H7 (cell line): ENCODE measurements around the gene KIF14. TPM values are rescaled to one million over a fixed set of nuclear protein-coding genes. Genes with fewer than 3 reads are reported as not detected.
A peak's percentile ranks its signal among the peaks of the same experiment; 100 is the strongest.
"Not testable (repeated sequence)": the region's sequence is repeated elsewhere in the genome, so short reads cannot be mapped to it uniquely, and the experiment has no call there.

Source experiments
- DNase-seq: peaks from one replicate; pipeline ENCODE4 v3.0.0; 2012
- H3K27me3 ChIP-seq: 2 replicates; pipeline ENCODE4 v1.6.0; 2011; ENCODE audit warnings: mild to moderate bottlenecking, low read length; ENCODE audit not compliant: control insufficient read depth, insufficient read depth
- H3K36me3 ChIP-seq: replicated peaks from 2 replicates; pipeline ENCODE4 v1.5.1; 2011; ENCODE audit warnings: low read length; ENCODE audit not compliant: control insufficient read depth, insufficient read depth
- H3K4me3 ChIP-seq: 2 replicates; pipeline ENCODE4 v1.5.1; 2011; ENCODE audit warnings: low read depth, mild to moderate bottlenecking, control low read depth, low read length, moderate library complexity; ENCODE audit not compliant: insufficient read depth
- total RNA-seq: library from RNA; depleted of rRNA; stranded (reverse); fragments of >200 nt; shearing (Covaris generic); gene quantifications from 2 replicates; pipeline ENCODE4 v1.2.3, GENCODE V29; 2014

The KIF14 gene
- total RNA-seq, 1 experiment from 2014 or later: 16.3 TPM

DNA sequence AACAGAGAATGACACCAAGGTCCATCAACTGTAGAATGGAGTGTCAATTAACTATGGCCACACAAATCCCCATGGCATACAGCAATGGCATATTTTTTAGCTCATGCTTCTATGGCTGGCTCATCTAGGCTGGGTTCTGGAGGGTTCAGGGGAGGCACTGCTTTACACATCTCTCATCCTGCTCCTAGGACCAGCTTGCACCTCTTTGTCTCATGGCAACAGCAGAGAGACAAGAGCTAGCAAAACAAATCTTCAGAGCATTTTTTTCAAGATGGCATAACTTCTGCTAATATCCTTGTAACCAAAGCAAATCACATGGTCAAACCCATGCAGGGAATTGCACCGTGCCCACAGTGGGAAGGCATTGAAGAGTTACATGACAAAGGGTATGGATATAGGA, 82.4 kb downstream of the KIF14 start:
- H3K4me3 ChIP-seq: no peak overlapping the region
- no peaks in the 10 kb centered on the region for H3K36me3 ChIP-seq
- no peaks in the 10 kb centered on the region for H3K27me3 ChIP-seq
- no peak for DNase-seq

DNA sequence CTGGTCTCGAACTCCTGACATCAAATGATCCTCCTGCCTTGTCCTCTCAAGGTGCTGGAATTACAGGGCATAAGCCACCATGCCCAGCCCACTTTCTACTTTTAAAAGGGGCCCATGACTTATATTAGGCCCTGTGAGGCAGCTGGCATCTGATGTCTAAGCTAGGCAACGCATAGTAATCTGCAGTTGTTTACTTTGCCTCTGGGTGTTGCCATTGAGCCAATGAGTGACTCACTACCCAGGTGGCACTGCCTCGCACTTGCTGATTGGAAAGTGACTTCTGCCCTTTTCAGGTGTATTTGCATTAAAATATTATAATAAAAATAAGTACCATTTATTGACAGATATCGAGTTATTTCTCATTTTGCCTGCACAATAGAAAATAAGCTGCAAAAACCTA, 84.9 kb downstream of the KIF14 start:
- H3K36me3 ChIP-seq: no peaks in the 10 kb centered on the region
- DNase-seq: peak; percentile 50

DNA sequence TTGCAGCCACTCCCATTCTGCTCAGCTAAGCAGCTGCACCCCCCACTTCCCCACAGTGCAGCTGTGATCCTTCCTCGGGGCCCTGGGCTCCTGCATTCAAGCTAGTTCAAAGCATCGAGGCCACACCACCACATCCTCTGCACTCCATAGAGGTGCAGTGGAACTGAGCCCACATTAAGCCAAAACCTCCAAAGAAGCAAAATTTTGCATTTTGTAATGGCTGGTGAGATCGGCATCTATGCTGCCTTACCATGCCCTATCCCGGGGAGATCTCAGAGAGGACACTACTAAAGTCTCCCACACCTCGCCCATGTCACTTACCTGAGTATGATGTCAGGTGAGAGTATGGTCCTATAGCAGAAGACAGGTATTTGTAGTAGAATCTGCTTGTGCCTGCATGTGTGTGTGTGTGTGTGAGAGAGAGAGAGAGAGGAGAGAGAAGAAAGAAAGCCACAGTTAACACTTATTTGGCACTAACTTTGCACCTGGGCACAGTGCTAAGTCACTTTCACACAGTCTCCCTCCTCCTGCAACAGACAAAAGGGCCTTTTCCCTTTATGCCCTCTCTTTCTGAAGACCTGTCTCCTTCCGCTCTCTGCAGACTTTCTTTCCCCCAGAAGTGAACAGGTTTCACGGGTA, 89.8 kb downstream of the KIF14 start:
- DNase-seq: no peak
- Histone ChIP-seq H3K4me3 (no peak overlapping the region), H3K36me3 (no peaks in the 10 kb centered on the region), H3K27me3 (no peaks in the 10 kb centered on the region)

More for the DNA sequence above, 84.9 kb downstream of the KIF14 start:
- H3K4me3 ChIP-seq: no peak overlapping the region
- no peaks in the 10 kb centered on the region for H3K27me3 ChIP-seq

DNA sequence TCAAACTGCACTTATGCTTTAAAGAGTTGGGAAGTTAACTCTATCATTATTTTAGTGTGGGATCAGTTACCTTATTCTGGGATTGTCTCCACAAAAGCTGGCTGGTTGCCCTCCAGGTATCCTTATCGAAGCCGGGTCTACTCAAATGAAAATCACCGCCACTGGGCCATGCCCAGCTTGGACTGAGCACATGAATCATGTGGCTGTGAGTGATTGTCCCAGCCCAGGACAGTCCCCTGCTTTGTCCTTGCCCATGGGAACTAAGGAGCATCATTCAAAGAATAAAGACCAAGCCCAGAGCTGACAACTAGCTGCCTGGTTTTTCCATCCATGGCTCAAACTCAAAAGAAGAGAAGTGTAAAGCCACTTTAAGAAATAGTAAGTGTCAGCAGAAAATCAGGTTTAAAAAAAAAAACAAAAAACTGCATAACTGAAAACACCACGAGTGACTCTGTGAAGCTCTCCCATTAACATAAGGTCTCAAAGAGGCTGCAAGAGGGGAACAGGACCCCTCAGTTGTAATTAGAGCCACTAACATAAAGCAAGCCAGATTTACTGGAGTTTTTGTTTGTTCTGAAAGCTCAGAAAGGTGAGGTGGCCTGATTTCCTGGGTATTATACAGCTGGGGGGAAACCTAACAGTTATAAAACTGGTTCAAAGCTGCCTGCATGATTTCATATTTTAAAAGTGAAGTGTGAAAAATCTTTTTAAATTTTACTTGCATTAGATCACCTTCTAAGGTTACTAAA, 91.5 kb downstream of the KIF14 start:
- Histone ChIP-seq H3K36me3 (no peaks in the 10 kb centered on the region), H3K27me3 (no peaks in the 10 kb centered on the region), H3K4me3 (no peak overlapping the region)
- DNase-seq: no peak

GRCh38 chr1:200527670-200528069, 92.9 kb downstream of the KIF14 start:
- DNase-seq: no peak
- Histone ChIP-seq H3K4me3 (no peak overlapping the region), H3K36me3 (no peaks in the 10 kb centered on the region), H3K27me3 (no peaks in the 10 kb centered on the region)

- Histone ChIP-seq H3K36me3 (no peaks in the 10 kb centered on the region), H3K4me3 (no peak overlapping the region), H3K27me3 (no peaks in the 10 kb centered on the region)
- no peak for DNase-seq
These were observed 93.6 kb downstream of the KIF14 start for GRCh38 chr1:200526709-200527612.

DNA sequence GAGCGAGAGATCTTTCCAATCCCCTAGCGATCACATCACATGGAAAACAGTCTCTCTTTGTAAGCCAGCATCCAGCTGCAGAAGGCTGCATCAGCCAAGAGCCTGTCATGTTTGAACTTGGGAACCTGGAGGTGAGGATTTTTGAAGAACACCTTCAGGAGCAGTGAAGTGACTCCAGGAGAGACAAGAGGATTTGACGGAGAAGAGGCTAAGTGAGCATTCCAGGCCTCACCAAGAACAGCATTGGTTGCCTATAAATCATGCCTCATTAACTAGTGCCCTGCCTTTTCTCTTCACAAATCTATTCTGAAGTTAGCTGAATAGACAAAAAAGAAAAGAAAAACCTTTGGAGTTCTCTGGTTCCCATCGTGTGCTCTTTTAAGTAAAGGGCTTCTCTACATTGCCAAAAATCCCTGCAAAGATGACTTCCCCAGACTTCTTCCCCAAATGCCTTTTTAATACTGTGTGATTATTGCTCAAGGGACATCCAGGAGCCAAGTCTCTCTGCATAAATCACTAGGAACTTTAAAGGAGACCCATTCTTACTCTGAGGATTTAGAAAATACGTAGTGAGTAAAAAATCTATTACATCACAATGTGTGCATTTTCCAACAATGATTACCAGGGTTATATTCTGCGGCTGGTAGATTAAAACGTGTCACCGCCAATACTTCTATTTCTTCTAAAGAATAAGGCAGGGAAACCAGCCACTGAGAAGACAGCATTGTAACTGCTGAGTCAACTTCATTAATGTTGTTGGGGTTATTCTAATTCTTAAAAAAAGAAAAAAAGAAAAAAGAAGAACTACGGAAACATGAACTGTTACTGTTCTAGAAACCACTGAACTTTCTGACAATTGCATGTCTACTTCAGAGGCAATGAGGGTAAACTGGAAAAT, 95.2 kb downstream of the KIF14 start:
- Histone ChIP-seq H3K27me3 (no peaks in the 10 kb centered on the region), H3K36me3 (no peaks in the 10 kb centered on the region), H3K4me3 (no peak overlapping the region)
- DNase-seq: no peak

DNA sequence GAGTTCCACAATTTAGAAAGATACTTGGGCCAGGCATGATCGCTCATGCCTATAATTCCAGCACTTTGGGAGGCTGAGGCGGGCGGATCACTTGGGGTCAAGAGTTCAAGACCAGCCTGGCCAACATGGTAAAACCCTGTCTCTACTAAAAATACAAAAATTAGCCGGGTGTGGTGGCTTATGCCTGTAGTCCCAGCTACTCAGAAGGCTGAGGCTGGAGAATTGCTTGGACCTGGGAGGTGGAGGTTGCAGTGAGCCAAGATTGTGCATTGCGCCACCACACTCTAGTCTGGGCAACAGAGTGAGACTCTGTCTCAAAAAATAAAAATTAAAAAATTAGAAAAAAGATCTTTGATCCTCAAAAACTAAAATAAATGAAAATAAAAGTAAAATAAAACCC, 96.0 kb downstream of the KIF14 start:
- DNase-seq, H3K36me3 ChIP-seq, H3K27me3 ChIP-seq: not testable (repeated sequence)

GRCh38 chr1:200524092-200524491, 96.5 kb downstream of the KIF14 start:
- no peaks in the 10 kb centered on the region for H3K36me3 ChIP-seq
- no peak overlapping the region for H3K4me3 ChIP-seq
- H3K27me3 ChIP-seq: no peaks in the 10 kb centered on the region
- peak; percentile 51 for DNase-seq

More for the DNA sequence above, 96.0 kb downstream of the KIF14 start:
- not testable (repeated sequence) for H3K4me3 ChIP-seq

GRCh38 chr1:200520735-200521134, 99.8 kb downstream of the KIF14 start:
- Histone ChIP-seq H3K4me3 (no peak overlapping the region), H3K27me3 (no peaks in the 10 kb centered on the region), H3K36me3 (no peaks in the 10 kb centered on the region)
- DNase-seq: no peak

GRCh38 chr1:200518524-200518923, 102.0 kb downstream of the KIF14 start:
- no peak for DNase-seq
- H3K27me3 ChIP-seq: no peaks in the 10 kb centered on the region
- no peaks in the 10 kb centered on the region for H3K36me3 ChIP-seq
- H3K4me3 ChIP-seq: no peak overlapping the region

- Histone ChIP-seq H3K27me3 (no peaks in the 10 kb centered on the region), H3K4me3 (no peak overlapping the region), H3K36me3 (no peaks in the 10 kb centered on the region)
- DNase-seq: no peak
These were observed 108.4 kb downstream of the KIF14 start for GRCh38 chr1:200512191-200512590.

DNA sequence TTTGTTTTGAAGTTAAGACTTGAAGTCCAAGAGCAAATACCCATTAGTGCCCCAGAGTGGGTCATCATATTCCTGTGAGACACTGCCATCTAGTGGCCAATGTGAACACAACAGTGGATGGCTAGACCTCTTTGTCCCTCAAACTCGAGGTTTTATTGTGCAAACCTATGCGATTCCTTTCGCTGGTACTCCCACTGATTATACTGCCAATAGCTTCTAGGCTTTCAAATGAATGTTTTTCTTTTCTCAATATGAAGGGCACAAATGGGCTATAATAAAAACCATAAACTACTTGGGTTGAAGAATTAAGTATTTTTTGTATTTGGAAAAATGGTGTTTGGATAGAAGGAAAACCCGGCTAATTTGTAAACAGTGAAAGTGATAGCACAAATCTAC, 110.3 kb downstream of the KIF14 start:
- Histone ChIP-seq H3K27me3 (no peaks in the 10 kb centered on the region), H3K36me3 (no peaks in the 10 kb centered on the region), H3K4me3 (no peak overlapping the region)
- peak; percentile 77 for DNase-seq

- H3K36me3 ChIP-seq: no peaks in the 10 kb centered on the region
- no peaks in the 10 kb centered on the region for H3K27me3 ChIP-seq
- no peak overlapping the region for H3K4me3 ChIP-seq
- no peak for DNase-seq
These were observed 114.1 kb downstream of the KIF14 start for GRCh38 chr1:200506471-200506870.
